HepG2 (cell line): Measurements from ENCODE around the gene VDAC2. TPM values are rescaled to one million over a fixed set of nuclear protein-coding genes. Genes with fewer than 3 reads are reported as not detected.

Experiments used
- ATAC-seq: fragments of 200-7000 bp; cut with Tn5 transposase; 3 replicates; pipeline ENCODE4 v1.9.1; 2020; ENCODE audit warnings: mild to moderate bottlenecking, moderate library complexity
- BruUV-seq: library from RNA; stranded (reverse); fragments of 400-500 nt; replicated peaks from 2 replicates; lab custom pipeline; 2021; lab: Mats Ljungman, UMichigan
- CTCF ChIA-PET: fragments of 300-600 bp; formaldehyde crosslinking; extraction: SDS; loops from one replicate; lab custom pipeline; 2021; ENCODE audit warnings: low total read pairs, inconsistent platforms, low intra/inter-chr PET ratio; lab: Yijun Ruan, JAX
- POLR2A ChIA-PET: fragments of 350-600 bp; sonication (Branson Sonifier 250); formaldehyde crosslinking; loops from one replicate; lab custom pipeline; 2020; ENCODE audit warnings: antibody characterized with exemption, inconsistent platforms; lab: Yijun Ruan, JAX
- DNase-seq: peaks from one replicate; pipeline ENCODE4 v3.0.0-alpha.2; 2015; ENCODE audit warnings: low spot score
- FAIRE-seq: peaks from 3 replicates; lab custom pipeline; 2011; peaks lifted over from hg19 to GRCh38; lab: Jason Lieb, UNC
- H2AFZ ChIP-seq: one replicate; pipeline ENCODE4 v1.6.1; 2011; ENCODE audit warnings: low read length, inconsistent platforms
- H3K27ac ChIP-seq: fragments of 300-600 bp; 3 replicates; pipeline ENCODE4 v1.8.0; 2011; ENCODE audit warnings: mixed run types, mild to moderate bottlenecking, mixed read lengths, low read length, inconsistent platforms; ENCODE audit not compliant: insufficient read depth; ENCODE audit errors: extremely low read length
- H3K27me3 ChIP-seq, 2 experiments: fragments of 200-600 bp in 1 of 2; 2 replicates in 1 of 2; 3 replicates in 1 of 2; pipeline versions ENCODE4 v1.6.0 to v1.8.0; 2011; ENCODE audit warnings: low read length in 2 of 2, mild to moderate bottlenecking in 2 of 2, moderate library complexity in 2 of 2, inconsistent platforms in 1 of 2; ENCODE audit not compliant: insufficient read depth in 2 of 2, control insufficient read depth in 1 of 2
- H3K36me3 ChIP-seq, 2 experiments: fragments of 200-600 bp in 1 of 2; replicated peaks in 1 of 2; 2 replicates in 1 of 2; 3 replicates in 1 of 2; pipeline versions ENCODE4 v1.5.1 to v1.8.0; 2011; ENCODE audit warnings: low read length in 2 of 2, inconsistent platforms in 1 of 2; ENCODE audit not compliant: insufficient read depth in 2 of 2, control insufficient read depth in 1 of 2
- H3K4me1 ChIP-seq: 2 replicates; pipeline ENCODE4 v1.5.1; 2012; ENCODE audit warnings: low read length, inconsistent platforms; ENCODE audit not compliant: insufficient read depth
- H3K4me2 ChIP-seq: 2 replicates; pipeline ENCODE4 v1.6.0; 2011; ENCODE audit warnings: low read depth, low read length, inconsistent platforms
- H3K4me3 ChIP-seq, 3 experiments: fragments of 200-600 bp in 1 of 3; sonication (generic), shearing (Covaris generic) in 1 of 3; replicated peaks in 1 of 3; 2 replicates each; pipeline ENCODE4 v1.5.1; 2011 to 2016; ENCODE audit warnings: low read length in 3 of 3, inconsistent platforms in 2 of 3, low read depth in 2 of 3, mild to moderate bottlenecking in 2 of 3, control low read depth in 1 of 3, mixed read lengths in 1 of 3; ENCODE audit not compliant: insufficient read depth in 1 of 3
- H3K79me2 ChIP-seq: one replicate; pipeline ENCODE4 v1.6.1; 2011; ENCODE audit warnings: low read length, inconsistent platforms; ENCODE audit not compliant: insufficient read depth
- H3K9ac ChIP-seq: 2 replicates; pipeline ENCODE4 v1.6.0; 2011; ENCODE audit warnings: mild to moderate bottlenecking, low read depth, low read length, inconsistent platforms; ENCODE audit not compliant: insufficient read depth
- H3K9me3 ChIP-seq: 2 replicates; pipeline ENCODE4 v1.5.1; 2012; ENCODE audit warnings: mild to moderate bottlenecking, low read length
- H4K20me1 ChIP-seq: 2 replicates; pipeline ENCODE4 v1.6.0; 2011; ENCODE audit warnings: inconsistent platforms, mild to moderate bottlenecking, low read length, moderate library complexity; ENCODE audit not compliant: insufficient read depth
- FIP1L1 ChIP-seq: fragments of 200-400 bp; formaldehyde crosslinking; IDR thresholded peaks from 2 replicates; pipeline ENCODE4 v1.6.1; 2018; ENCODE audit warnings: low read depth, mild to moderate bottlenecking, low read length, moderate library complexity, borderline replicate concordance; ENCODE audit not compliant: insufficient read depth
- FOXO1 ChIP-seq: sonication (generic); formaldehyde crosslinking; IDR thresholded peaks from 2 replicates; pipeline ENCODE4 v1.4.0; 2020; ENCODE audit warnings: missing genetic modification reagents
- HDAC2 ChIP-seq: sonication (generic); formaldehyde crosslinking; IDR thresholded peaks from 2 replicates; pipeline ENCODE4 v1.4.0; 2020; ENCODE audit warnings: missing genetic modification reagents
- KDM6A ChIP-seq: IDR thresholded peaks from 2 replicates; pipeline ENCODE4 v1.6.1; 2016; ENCODE audit warnings: low read depth
- MLLT10 ChIP-seq: sonication (generic); formaldehyde crosslinking; IDR thresholded peaks from 2 replicates; pipeline ENCODE4 v1.4.0; 2020; ENCODE audit warnings: missing genetic modification reagents
- MTF1 ChIP-seq: sonication (generic); formaldehyde crosslinking; IDR thresholded peaks from 2 replicates; pipeline ENCODE4 v1.5.0; 2020; ENCODE audit warnings: missing genetic modification reagents
- NCOR1 ChIP-seq: fragments of 200-600 bp; sonication (generic); IDR thresholded peaks from 2 replicates; pipeline ENCODE4 v1.7.0; 2017; ENCODE audit warnings: antibody characterized with exemption, low read length, borderline replicate concordance
- PAF1 ChIP-seq: IDR thresholded peaks from 2 replicates; pipeline ENCODE4 v1.6.1; 2016; ENCODE audit warnings: missing genetic modification reagents, missing compliant biosample characterization
- POLR2AphosphoS5 ChIP-seq: IDR thresholded peaks from 2 replicates; pipeline ENCODE4 v1.6.1; 2012; ENCODE audit warnings: low read depth, low read length
- PRMT3 ChIP-seq: sonication (generic); formaldehyde crosslinking; IDR thresholded peaks from 2 replicates; pipeline ENCODE4 v1.8.1; 2022; ENCODE audit warnings: low read depth, mild to moderate bottlenecking, moderate library complexity, missing genetic modification reagents, borderline replicate concordance
- RFX1 ChIP-seq: fragments of 450-650 bp; IDR thresholded peaks from 2 replicates; pipeline ENCODE4 v1.6.1; 2017
- TIGD3 ChIP-seq: sonication (generic); formaldehyde crosslinking; IDR thresholded peaks from 2 replicates; pipeline ENCODE4 v1.5.1; 2020; ENCODE audit warnings: mild to moderate bottlenecking, missing genetic modification reagents, borderline replicate concordance
- ZNF333 ChIP-seq: sonication (generic); formaldehyde crosslinking; IDR thresholded peaks from 2 replicates; pipeline ENCODE4 v1.4.0; 2020; ENCODE audit warnings: mild to moderate bottlenecking, missing genetic modification reagents, borderline replicate concordance
- ZNF678 ChIP-seq: sonication (generic); formaldehyde crosslinking; IDR thresholded peaks from 2 replicates; pipeline ENCODE4 v1.4.0; 2020; ENCODE audit warnings: mild to moderate bottlenecking, missing genetic modification reagents
- WGBS: methylation state at CpG from one replicate; pipeline ENCODE4 v1.1.6; 2017; ENCODE audit warnings: low lambda C conversion rate; 5-methylcytosine and 5-hydroxymethylcytosine counted together
- in situ Hi-C: cut with HindIII; loops from 2 replicates; pipeline ENCODE4 v1.10.0; 2017; ENCODE audit warnings: low pct_unique_long_range_greater_than_20kb; ENCODE audit not compliant: extremely low pct_ligation_motif_present
- intact Hi-C: fragments of 100-400 bp; cut with micrococcal nuclease; formaldehyde crosslinking; loops from one replicate; pipeline ENCODE4 v1.10.0; 2022; ENCODE audit not compliant: unreplicated experiment
- polyA plus RNA-seq, 8 experiments: library from polyadenylated mRNA; depleted of rRNA in 3 of 8; stranded (reverse) in 7 of 8; unstranded in 1 of 8; fragments of >200 nt; fragmentation: Illumina TruSeq in 4 of 8; extraction: Trizol in 4 of 8; gene quantifications; 2 replicates each; pipeline versions ENCODE4 v1.2.1 to v1.2.3, GENCODE V29; 2011 to 2016; ENCODE audit warnings: low read depth in 4 of 8, missing spikeins in 1 of 8, mixed read lengths in 1 of 8; ENCODE audit not compliant: insufficient read depth in 1 of 8
- total RNA-seq, 5 experiments: library from RNA; depleted of rRNA; stranded (reverse); fragments of >200 nt; fragmentation: Illumina TruSeq; extraction: Trizol; gene quantifications; 2 replicates each; pipeline ENCODE4 v1.2.3, GENCODE V29; 2016; ENCODE audit warnings: low read depth in 1 of 5

The VDAC2 gene
- total and polyA plus RNA-seq, 2 of the 13 experiments (the other 11 are each of a cell fraction or from before 2014, with no cell fraction given) = 67.9 to 222 TPM

- WGBS = 93% methylated on average over 5 of the region's 5 CpGs
- FAIRE-seq (no peak), DNase-seq (no peak), ATAC-seq (no peak)
- intact Hi-C loops (no loop called here), in situ Hi-C loops (no loop called here)
- Histone ChIP-seq H3K36me3 (peaks cover 17 to 68% of the 10 kb centered on the region in 2 experiments), H2AFZ (no peak overlapping the region), H3K4me3 (no peak overlapping the region), H3K9ac (no peak overlapping the region), H3K79me2 (peaks cover 67% of the 10 kb centered on the region), H3K4me2 (no peak overlapping the region), H4K20me1 (peaks cover 45% of the 10 kb centered on the region), H3K4me1 (peaks cover 67% of the 10 kb centered on the region), H3K9me3 (no peaks in the 10 kb centered on the region), H3K27me3 (no peaks in the 10 kb centered on the region), H3K27ac (no peak overlapping the region)
- CTCF ChIA-PET = no interaction called here
- TF ChIP-seq MTF1 (CRISPR knock-in tag) (no peak), TIGD3 (CRISPR knock-in tag) (no peak), MLLT10 (CRISPR knock-in tag) (no peak), RFX1 (no peak), FOXO1 (CRISPR knock-in tag) (no peak), PRMT3 (CRISPR knock-in tag) (no peak), ZNF678 (no peak), PAF1 (no peak), POLR2AphosphoS5 (no peak), HDAC2 (CRISPR knock-in tag) (no peak), KDM6A (CRISPR knock-in tag) (no peak), NCOR1 (no peak), FIP1L1 (no peak), ZNF333 (CRISPR knock-in tag) (no peak)
- no TSS peak for BruUV-seq
- POLR2A ChIA-PET = interaction anchor here (6.8 kb wide), 1 partner anchor 15 kb away, joined by 55 read pairs; the partner anchor contains the start of gene VDAC2
These were observed 16.1 kb downstream of the VDAC2 start for GRCh38 chr10:75226656-75227055.
